Activated CD8-positive, alpha-beta memory T cell treated with anti-CD3 and anti-CD28 coated beads for 48 hours (primary cell): ENCODE measurements around the gene PHF5A.
A peak's percentile ranks its signal among the peaks of the same experiment; 100 is the strongest.

Experiments used
- DNase-seq, 3 experiments: peaks; one replicate each; pipeline ENCODE4 v3.0.0-alpha.2; 2020; ENCODE audit warnings: low read depth in 2 of 3, low spot score in 2 of 3

PHF5A gene, protein sequence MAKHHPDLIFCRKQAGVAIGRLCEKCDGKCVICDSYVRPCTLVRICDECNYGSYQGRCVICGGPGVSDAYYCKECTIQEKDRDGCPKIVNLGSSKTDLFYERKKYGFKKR

GRCh38 chr22:41468381-41469217 lies at the start of gene PHF5A, which contains the start of gene ACO2:
Gene PHF5A (minus strand): TSS chr22:41468692. CDS start chr22:41468653, 39 bp downstream.
Gene ACO2 (plus strand): TSS chr22:41469117. CDS start chr22:41469147, 30 bp downstream.
- DNase-seq, result peak; percentile 96 to 99 (median 99)

- no peak for DNase-seq
Observed at GRCh38 chr22:41518048-41518347, 49.5 kb upstream of the PHF5A start.

DNA sequence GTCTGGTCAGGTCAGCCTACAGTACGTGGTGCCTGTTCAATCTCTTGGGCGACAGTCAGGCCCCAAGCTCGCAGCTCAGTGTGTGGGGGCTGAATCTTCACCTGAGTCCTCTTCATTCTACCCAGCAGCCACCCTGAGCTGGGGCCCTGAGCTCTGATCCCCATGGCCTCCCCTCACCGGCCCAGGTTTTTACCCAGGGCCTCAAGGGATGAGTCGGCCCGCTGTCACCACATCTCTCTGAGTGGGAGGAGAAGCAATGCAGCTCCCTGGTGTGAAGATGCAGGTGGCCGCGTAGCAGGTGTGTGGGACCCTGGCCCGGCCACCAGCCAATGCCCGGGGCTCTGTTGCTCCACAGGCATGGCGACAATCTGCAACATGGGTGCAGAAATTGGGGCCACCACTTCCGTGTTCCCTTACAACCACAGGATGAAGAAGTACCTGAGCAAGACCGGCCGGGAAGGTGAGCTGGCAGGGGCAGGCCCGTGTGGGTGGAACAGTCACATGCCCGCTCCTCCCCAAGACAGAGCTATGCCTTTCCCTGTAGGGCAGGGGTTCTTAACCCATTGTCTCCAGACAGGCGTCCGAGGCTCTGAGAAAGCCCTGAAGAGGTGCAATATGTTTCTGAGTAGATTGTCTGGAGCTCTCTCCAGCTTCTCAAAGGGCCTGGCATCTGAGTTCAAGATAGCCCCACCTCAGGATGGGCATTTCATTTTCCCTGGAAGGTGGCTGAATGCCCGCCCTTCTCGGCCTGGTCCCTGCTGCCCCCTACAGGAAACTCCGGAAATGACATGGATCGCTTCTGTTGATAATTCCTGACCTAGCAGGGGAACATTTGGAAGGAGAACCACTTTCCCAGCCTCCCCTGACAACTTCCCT lies 48.9 kb upstream of the PHF5A start:
- no peak for DNase-seq

GRCh38 chr22:41516462-41516861 lies 48.0 kb upstream of the PHF5A start:
- DNase-seq, result no peak

- DNase-seq, result no peak
Observed at GRCh38 chr22:41513391-41513790, 44.9 kb upstream of the PHF5A start.

DNA sequence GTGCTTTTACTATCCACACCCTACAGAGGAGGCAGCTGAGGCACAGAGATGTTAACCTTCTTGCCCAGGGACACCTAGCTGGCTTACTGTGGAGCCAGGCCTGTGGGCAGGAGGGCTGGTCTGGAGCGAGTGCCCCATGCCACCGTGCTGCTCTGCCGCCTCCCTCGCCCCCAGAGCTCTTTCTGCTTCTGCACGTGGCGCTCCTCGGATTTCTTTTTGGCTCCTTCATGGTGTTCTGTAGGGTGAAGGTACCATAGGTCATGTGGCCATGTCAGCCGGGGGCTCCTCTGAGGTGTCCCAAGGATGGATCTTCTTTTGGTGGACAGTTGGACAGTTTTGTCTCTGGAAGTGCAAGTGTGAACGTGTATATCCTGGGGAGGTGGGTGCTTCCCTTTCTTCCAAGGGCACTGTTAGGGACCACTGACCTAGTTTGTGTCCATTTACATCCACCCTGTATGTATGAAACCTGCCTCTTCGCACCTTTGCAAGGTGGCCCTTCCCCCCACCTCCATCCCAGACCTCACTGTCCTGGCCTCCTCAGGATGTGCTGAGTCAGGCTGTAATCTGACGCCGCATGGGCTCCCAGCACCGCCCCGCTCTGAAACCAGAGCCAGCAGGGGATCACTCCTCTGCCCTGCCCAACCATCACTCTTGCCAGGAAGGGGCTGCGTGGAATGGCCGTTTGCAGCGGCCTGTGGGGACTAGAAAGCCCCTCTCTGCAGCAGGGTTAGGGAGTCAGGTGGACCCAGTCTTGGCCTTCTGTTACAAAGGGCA lies 44.1 kb upstream of the PHF5A start:
- no peak for DNase-seq

DNA sequence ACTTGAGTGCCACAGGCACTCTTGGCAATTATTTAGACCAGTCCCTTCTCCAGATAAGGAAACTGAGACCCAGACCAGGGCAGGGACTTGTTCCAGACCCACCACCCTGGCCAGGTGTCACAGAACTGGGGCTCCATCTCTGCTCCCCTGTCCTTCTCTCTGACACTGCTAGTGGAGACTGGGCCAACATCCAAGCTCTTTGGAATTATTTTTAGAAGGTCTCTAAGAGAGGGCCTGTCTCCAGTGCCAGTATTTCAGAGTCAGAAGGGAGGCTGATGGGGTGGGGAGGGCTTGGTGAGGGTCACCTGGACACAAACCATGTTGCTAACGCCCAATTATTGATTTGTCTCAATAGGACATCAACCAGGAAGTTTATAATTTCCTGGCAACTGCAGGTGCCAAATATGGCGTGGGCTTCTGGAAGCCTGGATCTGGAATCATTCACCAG lies 43.1 kb upstream of the PHF5A start:
- no peak for DNase-seq

DNA sequence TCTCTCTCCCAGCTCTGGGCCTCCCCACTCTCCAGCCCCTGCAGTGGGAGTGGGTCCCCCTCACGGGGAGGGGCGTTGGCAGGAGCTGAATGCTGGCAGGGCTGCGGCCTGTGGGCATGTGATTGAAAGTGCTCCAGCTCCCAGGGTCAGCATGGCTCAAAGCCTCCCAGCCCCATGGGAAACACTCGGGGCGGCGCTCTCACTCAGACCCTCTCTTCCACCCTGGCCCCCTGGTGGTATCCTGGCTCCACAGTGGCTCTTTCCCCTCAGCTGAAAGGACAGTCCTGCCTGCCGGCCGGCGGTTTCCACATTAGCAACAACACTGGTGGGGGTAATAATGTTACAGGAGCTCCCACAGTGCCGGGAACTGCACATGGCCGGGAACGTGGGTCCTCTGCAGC lies 40.3 kb upstream of the PHF5A start:
- DNase-seq, result no peak

DNA sequence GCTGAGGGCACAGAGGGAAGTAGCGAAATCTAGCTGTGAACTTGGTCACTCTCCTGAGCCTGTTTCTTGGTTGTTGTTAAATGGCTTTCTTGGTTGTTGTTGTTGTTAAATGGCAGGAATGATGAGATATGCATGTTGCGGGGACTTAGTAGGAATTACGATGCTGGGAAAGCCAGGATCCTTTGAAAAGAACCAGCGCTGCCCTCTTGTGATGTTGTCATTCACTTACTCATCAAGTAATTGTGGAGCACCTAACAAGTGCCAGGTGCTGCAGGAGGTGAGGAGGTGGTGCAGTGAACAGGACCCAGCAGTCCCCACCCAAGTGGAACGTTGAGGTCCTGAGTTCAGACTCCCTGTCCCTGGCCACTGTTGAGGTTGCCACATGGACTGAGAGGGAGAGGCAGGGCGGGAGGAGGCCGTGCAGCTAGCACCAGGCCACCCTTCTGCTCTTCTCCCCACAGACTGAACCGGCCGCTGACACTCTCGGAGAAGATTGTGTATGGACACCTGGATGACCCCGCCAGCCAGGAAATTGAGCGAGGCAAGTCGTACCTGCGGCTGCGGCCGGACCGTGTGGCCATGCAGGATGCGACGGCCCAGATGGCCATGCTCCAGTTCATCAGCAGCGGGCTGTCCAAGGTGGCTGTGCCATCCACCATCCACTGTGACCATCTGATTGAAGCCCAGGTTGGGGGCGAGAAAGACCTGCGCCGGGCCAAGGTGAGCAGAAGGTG lies 39.0 kb upstream of the PHF5A start:
- DNase-seq, result no peak

DNA sequence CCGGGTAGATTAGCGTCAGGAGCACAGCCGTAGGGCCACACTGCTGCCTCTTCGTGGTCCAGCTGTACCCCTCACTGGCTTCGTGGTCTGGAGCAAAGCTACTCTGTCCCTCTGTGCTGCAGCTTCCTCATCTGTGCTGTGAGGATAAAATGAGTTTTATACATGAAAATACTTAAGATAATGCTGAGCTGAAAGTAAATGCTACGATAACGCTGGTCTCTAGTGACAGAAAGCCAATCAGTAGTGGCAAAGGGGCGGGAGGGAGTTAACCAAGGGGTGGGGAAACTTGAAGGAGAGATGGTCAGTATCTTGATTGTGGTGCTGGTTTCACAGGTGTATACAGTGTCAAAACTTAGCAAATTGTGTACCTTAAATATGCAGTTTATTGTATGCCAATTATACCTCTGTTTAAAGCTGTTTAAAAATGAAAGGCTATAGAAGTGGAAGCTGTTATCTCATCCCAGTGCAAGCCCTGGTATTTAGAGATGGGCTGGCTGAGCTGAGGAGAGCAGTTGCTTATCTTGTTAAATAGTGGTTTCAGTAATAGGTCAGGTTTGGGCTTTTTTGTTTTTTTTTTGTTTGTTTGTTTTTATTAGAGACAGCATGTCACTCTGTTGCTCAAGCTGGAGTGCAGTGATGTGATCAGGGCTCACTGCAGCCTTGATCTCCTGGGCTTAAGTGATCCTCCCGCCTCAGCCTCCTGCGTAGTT lies 37.2 kb upstream of the PHF5A start:
- DNase-seq, result no peak

DNA sequence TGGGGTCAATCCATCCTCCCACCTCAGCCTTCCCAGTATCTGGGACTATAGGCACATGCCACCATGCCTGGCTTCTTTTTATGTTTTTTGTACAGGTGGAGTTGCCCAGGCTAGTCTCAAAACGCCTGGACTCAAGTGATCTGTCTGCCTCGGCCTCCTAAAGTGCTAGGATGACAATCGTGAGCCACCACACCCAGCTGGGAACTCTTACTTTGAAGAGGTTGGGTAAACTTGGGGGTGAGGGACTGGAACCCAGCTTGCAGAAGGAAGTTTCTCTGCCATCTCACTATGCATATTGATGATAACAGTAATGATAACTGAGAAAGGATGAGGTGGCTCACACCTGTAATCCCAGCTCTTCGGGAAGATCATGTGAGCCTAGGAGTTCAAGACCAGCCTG lies 36.3 kb upstream of the PHF5A start:
- no peak for DNase-seq

- DNase-seq, result no peak
Observed at GRCh38 chr22:41504397-41504796, 35.9 kb upstream of the PHF5A start.

GRCh38 chr22:41501209-41501608 lies 32.7 kb upstream of the PHF5A start:
- no peak for DNase-seq

GRCh38 chr22:41500303-41500702 lies 31.8 kb upstream of the PHF5A start:
- no peak for DNase-seq

DNA sequence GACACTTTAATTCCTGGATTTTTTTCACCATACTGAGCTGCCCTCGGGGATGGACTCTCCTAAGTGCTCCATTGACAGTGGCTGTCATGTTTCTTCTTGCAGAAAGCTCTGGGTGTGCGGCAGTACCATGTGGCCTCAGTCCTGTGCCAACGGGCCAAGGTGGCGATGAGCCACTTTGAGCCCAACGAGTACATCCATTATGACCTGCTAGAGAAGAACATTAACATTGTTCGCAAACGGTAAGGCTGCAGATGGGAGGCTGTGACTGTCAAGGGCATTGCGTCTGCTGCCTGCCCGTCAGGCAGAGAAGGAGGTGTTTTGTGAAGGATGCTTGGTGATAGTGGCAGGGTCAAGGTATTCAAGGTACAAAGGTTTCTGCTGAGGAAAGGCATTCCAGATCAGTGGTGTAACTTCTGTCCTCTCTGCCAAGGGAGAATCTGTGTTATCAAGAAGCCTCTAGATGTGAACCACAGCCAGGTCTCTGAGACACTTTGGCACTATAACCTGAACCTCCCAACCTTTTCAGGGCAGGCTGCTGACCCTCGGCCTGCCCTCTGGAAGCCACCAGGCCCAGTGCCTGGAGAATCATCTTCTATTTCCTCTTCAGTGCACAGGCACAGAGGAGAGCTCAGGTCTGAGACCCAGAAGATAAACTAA lies 31.3 kb upstream of the PHF5A start:
- no peak for DNase-seq

GRCh38 chr22:41498303-41498835 lies 29.9 kb upstream of the PHF5A start:
- DNase-seq, result no peak

DNA sequence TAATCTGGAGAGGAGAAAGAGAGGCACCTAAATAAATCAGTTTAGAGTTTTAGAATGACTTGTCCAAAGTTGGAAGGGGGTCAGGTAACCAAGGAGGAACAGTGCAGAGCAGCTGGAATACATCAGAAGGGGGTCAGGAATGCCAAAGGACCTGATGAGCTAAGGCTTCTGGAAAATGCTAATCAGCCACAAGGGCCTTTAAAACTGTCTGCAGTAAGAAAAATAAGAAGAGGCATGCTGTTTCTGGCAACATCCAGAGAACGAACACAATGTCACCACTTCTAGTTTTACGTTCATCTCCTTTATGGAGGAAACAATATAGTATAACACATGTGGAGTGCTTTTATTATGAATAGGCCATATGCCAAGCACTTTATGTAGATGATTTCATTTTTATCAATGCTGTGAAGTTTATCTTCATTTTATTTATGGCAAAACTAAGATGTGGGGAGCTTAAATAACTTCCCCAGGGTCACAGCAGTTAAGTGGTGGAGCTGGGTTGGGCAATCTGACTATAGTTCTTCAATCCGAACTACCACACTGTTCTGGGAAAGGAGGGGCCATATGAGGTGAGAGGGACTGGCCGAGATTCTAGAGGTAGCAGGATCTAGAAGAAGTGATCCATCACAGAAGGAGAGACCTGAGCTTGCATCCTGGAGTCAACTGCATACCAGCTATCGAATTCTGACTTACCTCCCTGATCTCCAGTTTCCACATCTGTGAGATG lies 23.0 kb upstream of the PHF5A start:
- DNase-seq, result no peak

- no peak for DNase-seq
Observed at GRCh38 chr22:41488596-41489385, 20.3 kb upstream of the PHF5A start.
